GM23338 (cell line): ENCODE data around the gene COPA.

Source experiments
- CREB1 ChIP-seq: fragments of 250-450 bp; sonication (Bioruptor Pico); IDR thresholded peaks from 2 replicates; pipeline ENCODE4 v1.5.0; 2020; ENCODE audit warnings: low read depth, mild to moderate bottlenecking, moderate library complexity
- CTCF ChIP-seq, 2 experiments: fragments of 200-600 bp in 1 of 2; sonication (generic) in 1 of 2; conservative IDR thresholded peaks; 2 replicates each; pipeline versions ENCODE4 v1.5.1 to v1.6.1; 2016 to 2017; ENCODE audit warnings: antibody characterized with exemption in 2 of 2, low read depth in 2 of 2, mild to moderate bottlenecking in 2 of 2, moderate library complexity in 1 of 2
- ETS1 ChIP-seq: IDR thresholded peaks from 2 replicates; pipeline ENCODE4 v1.6.1; 2016; ENCODE audit warnings: antibody characterized with exemption
- EZH2 ChIP-seq: fragments of 200-600 bp; sonication (generic); IDR thresholded peaks from one replicate; pipeline ENCODE4 v1.8.0; 2017; ENCODE audit warnings: antibody characterized with exemption, mild to moderate bottlenecking, low read depth; ENCODE audit not compliant: unreplicated experiment
- EZH2phosphoT487 ChIP-seq: fragments of 200-600 bp; sonication (generic); IDR thresholded peaks from one replicate; pipeline ENCODE4 v1.8.1; 2018; ENCODE audit warnings: antibody characterized with exemption; ENCODE audit not compliant: unreplicated experiment
- JUNB ChIP-seq: IDR thresholded peaks from one replicate; pipeline ENCODE4 v1.6.1; 2016; ENCODE audit warnings: antibody characterized with exemption; ENCODE audit not compliant: unreplicated experiment
- POLR2AphosphoS5 ChIP-seq: IDR thresholded peaks from 2 replicates; pipeline ENCODE4 v1.6.1; 2016; ENCODE audit warnings: antibody characterized with exemption, low read depth
- REST ChIP-seq: IDR thresholded peaks from one replicate; pipeline ENCODE4 v1.6.1; 2018; ENCODE audit warnings: antibody characterized with exemption; ENCODE audit not compliant: unreplicated experiment
- STAT1 ChIP-seq: IDR thresholded peaks from one replicate; pipeline ENCODE4 v1.6.1; 2016; ENCODE audit warnings: antibody characterized with exemption; ENCODE audit not compliant: unreplicated experiment
- ZNF114 ChIP-seq: fragments of 250-450 bp; sonication (Bioruptor Pico); IDR thresholded peaks from 2 replicates; pipeline ENCODE4 v1.5.0; 2020; ENCODE audit warnings: mild to moderate bottlenecking, moderate library complexity
- ZNF331 ChIP-seq: fragments of 250-450 bp; sonication (Bioruptor Pico); IDR thresholded peaks from 2 replicates; pipeline ENCODE4 v1.5.0; 2020; ENCODE audit warnings: low read depth, mild to moderate bottlenecking, moderate library complexity

GRCh38 chr1:160374306-160375110 is 31.5 kb upstream of the COPA start:
- TF ChIP-seq CTCF (conservative IDR thresholded peaks at IDR 0.05; ENCODE audit: low read depth in 2 of 2): no peak
- TF ChIP-seq JUNB: no peak
- no peak for TF ChIP-seq POLR2AphosphoS5
- TF ChIP-seq EZH2phosphoT487: no peak
- no peak for TF ChIP-seq EZH2
- no peak for TF ChIP-seq CREB1
- no peak for TF ChIP-seq REST
- no peak for TF ChIP-seq ETS1
- TF ChIP-seq ZNF331 (CRISPR knock-in tag): no peak
- no peak for TF ChIP-seq ZNF114 (CRISPR knock-in tag)
- TF ChIP-seq STAT1: no peak
